DOHH2 (cell line): Measurements from ENCODE around the gene LETM1.

Source experiments
- H3F3A ChIP-seq: fragments of 200-600 bp; sonication (generic), shearing (Covaris generic); 2 replicates; pipeline ENCODE4 v1.6.0; 2016; ENCODE audit warnings: antibody characterized with exemption, mild to moderate bottlenecking; ENCODE audit not compliant: control insufficient read depth, insufficient read depth
- H3K27ac ChIP-seq: fragments of 200-600 bp; sonication (generic); 2 replicates; pipeline ENCODE4 v1.5.1; 2014; ENCODE audit warnings: low read depth, mild to moderate bottlenecking, low read length, moderate library complexity
- H3K27me3 ChIP-seq: fragments of 200-600 bp; sonication (generic); 2 replicates; pipeline ENCODE4 v1.6.1; 2014; ENCODE audit warnings: mild to moderate bottlenecking, low read length, mixed read lengths; ENCODE audit not compliant: control insufficient read depth
- H3K36me3 ChIP-seq: fragments of 200-600 bp; sonication (generic); 2 replicates; pipeline ENCODE4 v1.6.1; 2014; ENCODE audit warnings: mild to moderate bottlenecking, low read length, moderate library complexity, mixed read lengths; ENCODE audit not compliant: control insufficient read depth
- H3K4me1 ChIP-seq: fragments of 200-600 bp; sonication (generic); 2 replicates; pipeline ENCODE4 v1.6.1; 2014; ENCODE audit warnings: mild to moderate bottlenecking, low read length, mixed read lengths; ENCODE audit not compliant: control insufficient read depth
- H3K4me2 ChIP-seq: fragments of 200-600 bp; sonication (generic); 2 replicates; pipeline ENCODE4 v1.6.0; 2014; ENCODE audit warnings: mild to moderate bottlenecking, low read length, moderate library complexity
- H3K4me3 ChIP-seq: fragments of 200-600 bp; sonication (generic); 2 replicates; pipeline ENCODE4 v1.5.1; 2014; ENCODE audit warnings: mild to moderate bottlenecking, low read length, mixed read lengths
- H3K79me2 ChIP-seq: fragments of 200-600 bp; sonication (generic); 2 replicates; pipeline ENCODE4 v1.6.1; 2014; ENCODE audit warnings: mild to moderate bottlenecking, low read length, mixed read lengths; ENCODE audit not compliant: control insufficient read depth
- H3K9me2 ChIP-seq: fragments of 200-600 bp; sonication (generic); replicated peaks from 2 replicates; pipeline ENCODE4 v1.6.1; 2014; ENCODE audit warnings: mild to moderate bottlenecking, low read length, mixed read lengths; ENCODE audit not compliant: control insufficient read depth
- H3K9me3 ChIP-seq: fragments of 200-600 bp; sonication (generic); 2 replicates; pipeline ENCODE4 v1.6.1; 2014; ENCODE audit warnings: antibody characterized with exemption, low read length, mixed read lengths; ENCODE audit not compliant: control insufficient read depth, insufficient read depth
- H4K20me1 ChIP-seq: fragments of 200-600 bp; sonication (generic); 2 replicates; pipeline ENCODE4 v1.6.0; 2014; ENCODE audit warnings: low read depth, mild to moderate bottlenecking, antibody characterized with exemption, low read length, moderate library complexity; ENCODE audit not compliant: control insufficient read depth, insufficient read depth
- CTCF ChIP-seq: fragments of 200-600 bp; sonication (generic); IDR thresholded peaks from one replicate; pipeline ENCODE4 v1.5.1; 2014; ENCODE audit warnings: antibody characterized with exemption, mild to moderate bottlenecking, low read depth, low read length; ENCODE audit not compliant: poor library complexity, severe bottlenecking
- EZH2phosphoT487 ChIP-seq: fragments of 200-600 bp; sonication (generic); IDR thresholded peaks from 2 replicates; pipeline ENCODE4 v1.6.1; 2017; ENCODE audit warnings: borderline replicate concordance, mild to moderate bottlenecking, antibody characterized with exemption, low read length, moderate library complexity, mixed read lengths

LETM1 gene

GRCh38 chr4:1778642-1779392, 77.1 kb downstream of the LETM1 start:
- 0 out of 2 replicates have a peak, but pooled peaks cover 2% of the 10 kb centered on the region for H3K27me3 ChIP-seq
- H4K20me1 ChIP-seq = no peaks in the 10 kb centered on the region
- no peak overlapping the region for H3K4me3 ChIP-seq
- H3K36me3 ChIP-seq = no peaks in the 10 kb centered on the region
- TF ChIP-seq CTCF = no peak
- TF ChIP-seq EZH2phosphoT487 = no peak
- no peak overlapping the region for H3K4me2 ChIP-seq
- H3K4me1 ChIP-seq = no peaks in the 10 kb centered on the region; the same call in 1 of the 2 replicates
- no peaks in the 10 kb centered on the region for H3K9me2 ChIP-seq
- H3K9me3 ChIP-seq = no peaks in the 10 kb centered on the region
- H3K79me2 ChIP-seq = no peaks in the 10 kb centered on the region
- no peaks in the 10 kb centered on the region for H3F3A ChIP-seq
- no peak overlapping the region for H3K27ac ChIP-seq

GRCh38 chr4:1777822-1778641, 77.9 kb downstream of the LETM1 start:
- H3K27ac ChIP-seq = no peak overlapping the region
- H3K27me3 ChIP-seq = 0 out of 2 replicates have a peak, but pooled peaks cover 2% of the 10 kb centered on the region
- no peak overlapping the region for H3K4me3 ChIP-seq
- TF ChIP-seq EZH2phosphoT487 (no peak), CTCF (no peak)
- no peaks in the 10 kb centered on the region for H3K36me3 ChIP-seq
- no peaks in the 10 kb centered on the region for H3K4me1 ChIP-seq
- H3F3A ChIP-seq = no peaks in the 10 kb centered on the region
- no peaks in the 10 kb centered on the region for H3K9me2 ChIP-seq
- H3K9me3 ChIP-seq = no peaks in the 10 kb centered on the region
- H3K79me2 ChIP-seq = no peaks in the 10 kb centered on the region
- no peak overlapping the region for H3K4me2 ChIP-seq
- H4K20me1 ChIP-seq = no peaks in the 10 kb centered on the region

- Histone ChIP-seq H3K4me2 (no peak overlapping the region), H3K9me3 (no peaks in the 10 kb centered on the region), H3F3A (no peaks in the 10 kb centered on the region), H3K27ac (no peak overlapping the region), H3K36me3 (no peaks in the 10 kb centered on the region), H3K4me1 (no peaks in the 10 kb centered on the region; the same call in 1 of the 2 replicates), H3K27me3 (0 out of 2 replicates have a peak, but pooled peaks cover 2% of the 10 kb centered on the region), H3K9me2 (no peaks in the 10 kb centered on the region), H3K4me3 (no peak overlapping the region), H4K20me1 (no peaks in the 10 kb centered on the region), H3K79me2 (no peaks in the 10 kb centered on the region)
- TF ChIP-seq CTCF (no peak), EZH2phosphoT487 (no peak)
Measured at GRCh38 chr4:1776521-1777161, 79.3 kb downstream of the LETM1 start.
